Hepatocyte (in vitro differentiated cells): Measurements from ENCODE around the gene FAF1.

ENCODE experiments used
- CTCF ChIP-seq: fragments of 200-600 bp; sonication (generic); IDR thresholded peaks from 2 replicates; pipeline ENCODE4 v1.5.1; 2016; ENCODE audit warnings: antibody characterized with exemption, mild to moderate bottlenecking; ENCODE audit not compliant: poor library complexity
- EZH2 ChIP-seq: fragments of 200-600 bp; sonication (generic); IDR thresholded peaks from 2 replicates; pipeline ENCODE4 v1.6.1; 2016; ENCODE audit warnings: antibody characterized with exemption, mild to moderate bottlenecking, borderline replicate concordance
- EZH2phosphoT487 ChIP-seq: fragments of 200-600 bp; sonication (generic); IDR thresholded peaks from one replicate; pipeline ENCODE4 v1.6.1; 2018; ENCODE audit warnings: antibody characterized with exemption, mild to moderate bottlenecking, low read depth, moderate library complexity; ENCODE audit not compliant: unreplicated experiment, severe bottlenecking

- TF ChIP-seq EZH2 (no peak), CTCF (no peak), EZH2phosphoT487 (no peak)
Measured at GRCh38 chr1:50950396-50950795, 9.7 kb downstream of the FAF1 start.
